ENCODE measurements around the gene SLC13A4.

The SLC13A4 gene

DNA sequence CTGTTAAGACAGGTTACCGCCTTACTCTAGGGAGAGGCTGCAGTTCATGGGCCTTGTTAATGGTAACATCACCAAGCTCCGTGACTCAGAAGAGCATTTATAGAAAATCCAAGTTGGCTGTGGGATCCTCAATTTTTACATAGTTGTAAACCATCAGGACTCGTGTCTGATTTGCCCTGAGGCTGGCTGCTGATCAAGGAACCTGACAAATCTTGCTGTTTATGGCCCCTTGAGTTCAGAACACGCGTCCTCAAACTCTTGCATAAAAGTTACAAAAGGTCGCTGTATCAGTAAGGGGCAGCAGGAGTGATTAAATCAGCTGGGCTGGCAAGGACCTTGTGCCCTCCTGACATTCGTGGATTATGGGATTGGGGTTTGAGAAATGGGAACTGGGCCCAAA, 4.6 kb downstream of the SLC13A4 start:
- FAIRE-seq (no peak), DNase-seq (ENCODE audit: extremely low spot score, insufficient read length, low read depth) (no peak)

DNA sequence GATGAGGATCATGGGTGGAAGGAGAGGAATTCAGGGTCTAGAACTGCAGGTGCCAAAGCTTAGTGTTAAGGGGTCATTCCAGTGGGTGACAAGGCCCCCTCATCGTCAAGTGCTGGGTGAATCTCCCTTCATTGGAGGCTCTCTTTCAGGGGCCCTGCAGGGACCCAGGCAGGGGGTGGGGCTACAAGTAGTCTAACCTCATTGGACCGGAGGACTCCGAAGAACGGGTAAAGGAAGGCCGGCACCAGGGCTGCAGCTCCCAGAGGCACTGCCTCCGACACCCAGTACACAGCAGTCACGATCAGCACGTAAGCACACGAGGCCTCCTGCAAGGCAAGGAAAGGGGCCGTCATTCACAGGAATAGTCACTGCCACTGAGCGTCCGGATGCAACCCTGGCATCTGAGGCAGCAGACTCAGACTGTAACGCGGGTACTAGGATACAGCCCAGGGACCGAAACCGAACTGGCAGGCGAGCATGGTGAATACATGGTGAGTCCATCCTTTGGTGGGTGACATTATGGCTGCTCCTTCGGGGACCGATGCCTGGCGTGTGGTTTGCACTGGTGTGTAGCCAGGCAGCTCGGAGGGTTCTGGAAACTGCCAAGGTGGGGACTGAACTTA, 6.7 kb downstream of the SLC13A4 start:
- no peak for FAIRE-seq
- DNase-seq (ENCODE audit: extremely low spot score, insufficient read length, low read depth) = no peak

DNA sequence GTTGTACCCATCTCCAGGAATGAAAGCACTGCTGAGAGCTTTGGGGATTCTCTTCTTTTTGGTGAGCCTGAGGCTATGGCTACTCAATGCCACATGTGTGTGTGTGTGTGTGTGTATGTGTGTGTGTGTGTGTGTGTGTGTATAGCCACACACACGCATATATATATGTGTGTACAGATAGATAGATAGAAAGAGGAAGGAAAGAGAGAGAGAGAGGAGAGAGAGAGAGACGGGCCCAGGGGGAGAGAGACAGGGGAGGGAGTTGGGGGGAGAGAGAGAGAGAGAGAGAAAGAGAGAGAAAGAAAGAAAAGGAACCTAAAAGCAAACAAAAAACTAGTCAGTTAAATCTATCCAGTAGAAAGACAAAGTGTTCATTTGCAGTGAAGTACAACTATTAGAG, 8.3 kb downstream of the SLC13A4 start:
- FAIRE-seq (no peak), DNase-seq (ENCODE audit: extremely low spot score, insufficient read length, low read depth) (no peak)

DNA sequence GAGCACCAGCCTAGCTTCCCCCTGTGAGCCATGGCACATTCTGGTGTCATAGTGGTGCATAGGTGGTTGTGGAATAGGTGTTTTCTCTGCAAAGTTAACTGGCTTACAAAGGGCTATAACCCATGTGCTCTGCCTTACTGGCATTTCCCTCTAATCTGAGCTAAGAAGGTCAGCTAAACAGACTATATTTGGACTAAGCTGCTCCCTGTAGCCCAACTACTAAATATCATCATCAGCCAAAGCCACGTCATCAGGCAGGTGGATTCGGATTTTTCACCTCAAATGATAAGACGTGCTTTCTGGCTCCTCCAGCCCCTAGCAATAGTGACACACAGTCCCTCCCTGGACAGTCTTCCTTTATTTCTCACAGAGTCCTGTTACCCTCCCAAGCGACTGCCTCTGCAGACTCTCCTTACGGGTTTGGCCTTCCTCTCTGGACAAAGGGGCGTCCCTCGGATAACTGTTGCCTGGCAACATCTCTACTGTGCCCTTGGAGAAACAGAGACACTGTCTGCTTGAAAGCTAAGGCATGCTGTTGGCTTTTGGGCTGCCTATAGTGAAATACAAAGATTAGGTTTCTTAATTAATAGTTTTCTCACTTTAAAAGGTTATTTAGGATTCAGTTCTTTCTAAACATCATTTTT, 9.1 kb downstream of the SLC13A4 start:
- FAIRE-seq = no peak
- DNase-seq (ENCODE audit: extremely low spot score, insufficient read length, low read depth) = no peak

DNA sequence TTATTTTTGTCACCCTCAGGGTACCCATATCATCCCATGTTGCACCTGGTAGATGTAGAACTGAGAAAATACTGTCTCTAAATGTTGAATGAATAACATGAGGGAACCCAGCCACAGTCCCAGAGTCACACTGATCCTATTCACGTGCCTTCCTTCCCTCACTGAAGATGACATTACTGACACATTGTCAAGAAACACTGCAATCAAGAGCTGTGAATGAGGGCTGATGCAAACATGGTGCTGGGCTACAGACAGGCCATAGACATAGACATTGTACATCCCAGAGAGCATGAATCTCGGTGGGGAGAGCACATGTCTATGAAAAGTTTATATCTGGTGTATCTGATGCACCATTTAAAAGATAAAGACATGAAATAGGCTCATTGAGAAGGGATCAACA, 9.8 kb downstream of the SLC13A4 start:
- FAIRE-seq (no peak), DNase-seq (ENCODE audit: extremely low spot score, insufficient read length, low read depth) (no peak)

DNA sequence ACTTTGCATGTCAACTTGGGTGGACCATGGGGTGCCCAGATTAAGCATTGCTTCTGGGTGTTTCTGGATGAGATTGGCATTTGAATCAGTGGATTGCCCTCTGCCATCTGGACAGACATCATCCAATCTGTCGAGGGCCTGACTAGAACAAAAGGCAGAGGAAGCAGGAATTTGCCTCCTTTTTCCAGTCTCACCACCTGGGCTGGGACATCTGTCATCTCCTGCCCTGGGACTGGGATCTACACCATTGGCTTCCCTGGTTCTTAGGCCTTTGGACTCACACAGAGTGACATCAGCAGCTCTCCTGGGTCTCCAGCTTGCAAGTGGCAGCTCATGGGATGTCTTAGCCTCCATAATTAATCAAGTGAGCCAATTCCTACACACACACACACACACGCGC, 10.3 kb downstream of the SLC13A4 start:
- DNase-seq (ENCODE audit: extremely low spot score, insufficient read length, low read depth) (no peak), FAIRE-seq (no peak)

DNA sequence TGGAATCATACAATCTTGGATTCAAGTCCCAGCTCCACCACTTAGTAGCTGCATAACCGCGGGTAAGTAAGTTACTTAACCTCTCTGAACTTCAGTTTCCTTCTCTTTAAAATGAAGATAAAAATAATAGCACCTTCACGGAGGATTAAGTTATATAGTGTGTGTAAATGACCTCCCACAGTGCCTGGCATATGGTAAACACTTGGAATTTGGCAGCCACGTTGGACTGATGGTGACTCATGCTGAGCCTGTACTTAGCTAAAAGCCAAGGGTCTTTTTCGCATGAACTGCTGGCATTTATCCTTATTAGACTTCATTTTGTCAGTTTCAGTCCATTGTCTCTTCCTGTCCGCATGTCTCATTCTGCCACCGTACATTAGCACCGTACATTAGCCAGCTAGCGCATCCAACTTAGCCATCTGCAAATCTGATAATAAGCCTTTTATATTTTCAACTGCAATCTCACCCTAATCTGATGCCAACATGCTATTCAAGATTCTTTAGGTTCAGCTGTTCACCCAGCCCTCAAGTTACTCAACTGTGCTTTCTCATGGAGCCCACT, 11.2 kb downstream of the SLC13A4 start:
- DNase-seq (ENCODE audit: extremely low spot score, insufficient read length, low read depth) = no peak

DNA sequence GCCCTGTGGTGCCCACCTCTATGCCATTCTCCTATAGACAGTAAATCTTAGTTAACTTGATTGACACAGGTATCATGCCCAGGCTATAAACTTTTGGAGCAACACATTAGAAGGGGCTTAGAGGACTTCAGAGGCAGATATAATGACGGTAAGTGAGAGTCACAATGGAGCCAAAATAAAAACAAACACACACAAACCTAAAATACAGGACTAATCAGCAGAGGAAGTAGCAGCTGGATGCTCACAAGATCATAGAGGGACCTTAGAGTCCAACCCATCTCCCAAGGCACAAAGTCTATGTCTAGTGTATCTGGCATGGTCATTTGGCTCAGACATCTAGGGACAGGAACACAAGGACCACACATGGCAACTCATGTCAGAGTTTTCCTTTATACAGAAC, 12.3 kb downstream of the SLC13A4 start:
- FAIRE-seq (no peak), DNase-seq (ENCODE audit: extremely low spot score, insufficient read length, low read depth) (no peak)

More for the DNA sequence above, 11.2 kb downstream of the SLC13A4 start:
- no peak for FAIRE-seq

DNA sequence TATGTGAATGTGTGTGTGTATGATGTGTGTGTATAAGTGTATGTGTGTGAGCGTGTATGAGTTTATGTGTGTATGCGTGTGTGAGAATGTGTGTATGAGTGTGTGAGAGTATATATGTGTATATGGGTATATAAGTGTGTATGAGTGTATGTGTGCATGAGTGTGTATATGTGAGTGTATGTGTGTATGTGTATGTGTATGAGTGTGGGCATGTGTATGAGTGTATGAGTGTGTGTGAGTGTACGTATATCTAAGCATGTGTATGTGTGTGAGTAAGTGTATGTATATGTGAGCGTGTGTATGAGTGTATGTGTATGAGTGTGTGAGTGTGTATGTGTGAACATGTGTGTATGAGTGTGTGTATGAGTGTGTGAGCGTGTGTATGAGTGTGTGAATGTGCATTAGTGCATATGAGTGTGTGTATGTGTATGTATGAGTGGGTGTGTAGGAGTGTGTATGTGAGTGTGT, 12.9 kb downstream of the SLC13A4 start:
- FAIRE-seq = no peak
- DNase-seq (ENCODE audit: extremely low spot score, insufficient read length, low read depth) = no peak

DNA sequence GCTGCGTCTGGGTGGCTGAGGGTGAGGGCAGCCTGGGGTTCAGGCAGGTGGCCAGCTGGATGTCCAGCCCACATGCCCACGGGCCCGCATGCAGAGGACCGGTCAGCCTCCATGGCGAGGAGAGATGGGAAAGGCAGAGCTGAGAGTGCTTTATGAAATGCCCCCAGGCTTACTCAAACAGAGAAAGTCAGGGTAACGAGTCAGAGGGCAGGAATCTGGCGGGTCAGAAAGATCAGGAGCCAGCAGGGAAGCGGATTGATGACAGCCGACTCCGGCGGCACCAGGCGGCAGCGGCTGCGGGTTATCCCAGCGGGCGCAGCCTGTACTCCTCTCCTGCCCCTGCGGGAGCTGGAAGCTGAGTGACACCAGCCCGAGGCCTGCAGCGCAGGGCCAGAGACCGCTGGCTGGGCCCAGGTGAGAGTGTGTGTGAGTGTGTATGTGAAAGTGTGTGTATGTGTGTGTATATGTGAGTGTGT, 13.4 kb downstream of the SLC13A4 start:
- DNase-seq (ENCODE audit: extremely low spot score, insufficient read length, low read depth) (no peak), FAIRE-seq (no peak)

DNA sequence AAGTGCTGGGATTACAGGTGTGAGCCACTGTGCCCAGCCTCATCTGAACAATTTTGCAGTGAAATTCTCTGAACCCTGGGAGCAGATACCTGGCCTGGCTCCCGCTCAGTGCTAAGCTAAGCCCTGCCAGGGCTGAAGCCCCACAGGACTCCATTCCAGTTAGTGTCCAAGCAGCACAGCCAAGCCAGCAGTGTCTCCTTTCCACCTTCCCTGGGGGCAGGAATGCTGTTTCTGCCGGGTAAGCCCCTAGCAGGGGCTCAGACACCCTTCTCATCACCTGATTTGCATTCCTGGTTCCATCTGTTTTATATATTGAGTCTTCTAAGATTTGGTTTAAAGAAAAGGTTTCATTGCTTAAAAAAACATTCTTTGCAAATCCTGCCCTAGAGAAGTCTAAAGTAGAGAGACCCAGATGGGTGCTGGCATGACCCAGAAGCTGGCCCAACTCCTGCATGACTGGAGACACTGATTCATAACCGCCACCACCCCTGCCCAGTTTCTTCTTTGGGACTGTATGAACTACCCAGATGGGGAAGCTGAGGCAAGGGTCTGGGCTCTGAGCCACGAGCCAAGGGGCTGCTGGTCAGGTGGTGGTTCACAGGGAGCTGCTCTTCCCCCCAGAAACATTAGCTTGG, 14.0 kb downstream of the SLC13A4 start:
- DNase-seq (ENCODE audit: extremely low spot score, insufficient read length, low read depth) = no peak

DNA sequence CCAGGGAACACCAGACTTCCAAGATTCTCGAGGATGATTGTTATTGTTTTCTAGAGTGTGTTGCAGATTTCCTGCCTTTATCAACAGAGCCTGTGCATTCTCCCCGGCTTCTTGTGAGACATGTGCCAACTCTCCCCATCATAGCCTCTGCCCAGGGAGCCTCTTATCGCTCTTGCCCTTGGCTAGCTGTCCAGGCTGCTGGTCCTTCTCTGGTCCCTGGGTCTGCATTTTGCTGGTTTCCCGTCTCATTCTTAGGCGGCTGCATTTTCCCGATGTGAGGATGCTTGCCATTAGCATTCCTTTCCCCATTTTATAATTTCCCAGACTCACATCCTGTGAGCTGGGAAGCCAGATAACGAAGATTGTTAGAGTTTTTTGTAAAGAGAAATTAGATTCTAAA, 15.2 kb downstream of the SLC13A4 start:
- FAIRE-seq (no peak), DNase-seq (ENCODE audit: extremely low spot score, insufficient read length, low read depth) (no peak)

More for the DNA sequence above, 14.0 kb downstream of the SLC13A4 start:
- FAIRE-seq = no peak

DNA sequence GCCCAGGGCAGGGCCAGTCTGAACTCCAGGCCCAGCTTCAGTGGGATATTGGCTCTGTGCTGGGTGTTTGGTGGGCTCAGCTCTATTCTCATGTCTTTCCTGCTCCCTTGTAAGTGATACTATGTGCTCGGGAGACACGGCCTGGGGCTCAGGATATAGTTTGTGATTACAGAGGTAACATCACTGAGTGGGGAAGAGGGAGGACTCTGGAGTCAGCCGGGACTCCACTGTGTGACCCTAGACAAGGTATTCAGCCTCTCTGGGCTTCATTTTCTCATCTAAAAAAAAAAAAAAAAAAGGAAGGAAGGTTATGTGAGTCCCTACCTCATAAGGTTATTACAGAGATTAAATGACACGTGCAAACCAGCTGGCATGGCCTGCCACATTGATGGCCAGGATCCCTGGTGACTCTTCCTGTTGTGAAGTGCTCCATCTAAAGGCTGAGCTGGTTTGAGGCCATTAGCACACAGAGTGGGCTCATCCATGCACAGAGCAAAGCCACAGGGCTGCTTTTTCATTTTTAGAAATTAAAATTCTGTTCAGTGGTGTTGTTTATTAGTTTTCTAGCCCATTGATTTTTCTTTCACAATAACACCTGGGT, 15.7 kb downstream of the SLC13A4 start:
- FAIRE-seq (no peak), DNase-seq (ENCODE audit: extremely low spot score, insufficient read length, low read depth) (no peak)

DNA sequence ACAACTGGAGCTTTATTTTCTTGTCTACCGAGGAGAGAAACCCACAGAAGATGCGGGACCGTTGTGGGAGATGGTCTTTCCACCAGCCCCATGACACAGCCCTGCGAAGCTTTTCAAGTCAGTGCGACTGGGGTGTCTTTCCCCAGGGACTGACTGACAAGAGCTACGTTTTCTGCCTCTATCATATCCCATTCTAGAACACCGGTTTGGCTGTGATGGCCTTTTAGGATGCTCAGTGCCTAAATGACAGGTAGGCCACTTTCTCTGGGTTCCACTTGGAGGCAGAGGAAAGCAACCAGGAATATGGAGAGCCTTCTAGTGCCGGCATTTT, 16.9 kb downstream of the SLC13A4 start:
- FAIRE-seq (no peak), DNase-seq (ENCODE audit: extremely low spot score, insufficient read length, low read depth) (no peak)

DNA sequence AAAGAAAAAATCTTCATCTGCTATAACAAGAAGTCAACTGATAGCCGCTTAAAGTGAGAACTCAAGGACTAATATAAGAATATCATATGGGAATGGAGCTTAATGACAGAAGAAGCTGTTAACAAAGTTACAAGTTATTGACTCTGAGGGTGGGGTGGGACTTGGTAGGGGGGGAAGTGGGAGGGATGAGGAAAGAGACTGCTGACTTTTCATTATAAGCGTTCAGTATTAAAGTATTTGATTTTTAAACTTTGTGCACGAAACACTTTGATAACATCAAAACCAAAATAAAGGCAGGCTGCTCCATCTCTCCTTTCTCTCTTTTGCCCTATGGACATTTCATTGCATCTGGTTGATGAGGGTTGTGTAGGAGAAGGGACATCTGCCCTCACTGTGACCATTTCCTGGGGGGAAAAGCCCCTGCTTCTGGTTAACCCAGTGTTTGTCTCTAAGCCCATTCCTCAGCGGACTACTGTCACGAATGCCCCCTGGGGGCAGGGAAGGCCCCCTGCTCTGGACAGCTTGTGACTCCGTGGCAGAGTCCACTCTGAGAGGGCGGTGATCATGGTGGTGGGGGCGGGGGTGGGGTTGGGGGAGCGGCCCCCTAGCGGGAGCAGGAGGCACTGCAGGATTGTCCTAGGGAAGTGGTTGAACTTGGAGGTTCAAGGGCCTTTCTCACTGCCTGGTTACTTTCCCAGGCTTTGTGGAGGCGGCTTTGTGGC, 17.4 kb downstream of the SLC13A4 start:
- DNase-seq (ENCODE audit: extremely low spot score, insufficient read length, low read depth) (peak; percentile 32), FAIRE-seq (no peak)

DNA sequence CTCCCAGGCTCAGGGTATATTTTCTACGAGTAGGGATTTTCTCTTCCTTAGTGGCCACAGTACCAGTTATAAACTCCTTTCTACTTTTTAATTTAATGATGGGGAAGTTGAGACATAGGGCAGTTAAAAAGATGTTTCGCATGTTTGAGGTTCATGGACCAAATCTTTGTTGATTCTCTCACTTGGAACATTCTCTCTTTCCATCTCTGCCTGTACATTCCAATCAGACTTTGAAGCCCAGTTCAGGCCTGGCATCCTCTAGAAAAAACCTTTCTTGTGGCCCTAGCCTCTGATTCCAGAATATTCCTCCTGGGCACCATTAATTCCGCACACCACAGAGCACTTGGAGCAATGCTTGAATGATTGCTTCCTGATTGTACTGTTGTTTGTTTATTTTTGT, 18.5 kb downstream of the SLC13A4 start:
- no peak for DNase-seq (ENCODE audit: extremely low spot score, insufficient read length, low read depth)
- no peak for FAIRE-seq

DNA sequence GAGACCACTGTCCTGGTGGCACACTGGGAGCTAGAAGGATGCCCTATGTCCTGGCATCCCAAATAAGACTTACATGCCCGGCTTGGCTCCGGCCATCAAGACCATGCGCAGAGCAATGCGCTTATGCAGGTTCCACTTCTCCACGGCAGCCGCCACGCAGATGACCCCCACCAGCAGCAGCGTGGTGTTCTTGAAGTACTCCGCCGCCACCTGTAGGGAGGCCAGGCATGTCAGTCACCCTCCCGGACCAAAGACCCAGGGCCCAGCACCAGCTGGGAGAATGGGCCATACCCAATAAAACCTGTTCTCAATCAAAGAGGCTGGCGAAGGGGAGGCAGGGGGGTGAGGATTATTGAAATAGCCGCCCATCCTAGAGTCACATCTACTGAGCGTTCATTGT, 19.9 kb downstream of the SLC13A4 start:
- FAIRE-seq = no peak
- DNase-seq (ENCODE audit: extremely low spot score, insufficient read length, low read depth) = no peak

DNA sequence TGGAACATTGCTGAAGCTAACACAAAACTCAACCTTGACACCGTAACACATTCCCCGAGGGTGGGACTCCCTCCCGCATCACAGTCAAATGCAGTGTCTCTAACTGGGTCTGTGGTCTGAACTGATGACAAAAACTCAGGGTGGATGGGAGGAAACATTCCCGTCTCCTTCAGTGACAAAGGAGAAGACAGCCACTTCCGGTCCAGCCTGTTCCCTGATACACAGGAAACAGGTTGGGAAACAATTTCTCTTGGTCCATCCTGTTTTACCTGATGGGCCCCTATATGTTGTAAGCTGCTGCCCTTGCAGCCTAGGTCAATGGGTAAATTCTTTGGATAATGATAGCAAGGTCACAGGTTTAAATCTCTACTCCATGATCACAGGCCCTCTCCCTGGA, 20.4 kb downstream of the SLC13A4 start:
- DNase-seq (ENCODE audit: extremely low spot score, insufficient read length, low read depth) = no peak
- FAIRE-seq = no peak

DNA sequence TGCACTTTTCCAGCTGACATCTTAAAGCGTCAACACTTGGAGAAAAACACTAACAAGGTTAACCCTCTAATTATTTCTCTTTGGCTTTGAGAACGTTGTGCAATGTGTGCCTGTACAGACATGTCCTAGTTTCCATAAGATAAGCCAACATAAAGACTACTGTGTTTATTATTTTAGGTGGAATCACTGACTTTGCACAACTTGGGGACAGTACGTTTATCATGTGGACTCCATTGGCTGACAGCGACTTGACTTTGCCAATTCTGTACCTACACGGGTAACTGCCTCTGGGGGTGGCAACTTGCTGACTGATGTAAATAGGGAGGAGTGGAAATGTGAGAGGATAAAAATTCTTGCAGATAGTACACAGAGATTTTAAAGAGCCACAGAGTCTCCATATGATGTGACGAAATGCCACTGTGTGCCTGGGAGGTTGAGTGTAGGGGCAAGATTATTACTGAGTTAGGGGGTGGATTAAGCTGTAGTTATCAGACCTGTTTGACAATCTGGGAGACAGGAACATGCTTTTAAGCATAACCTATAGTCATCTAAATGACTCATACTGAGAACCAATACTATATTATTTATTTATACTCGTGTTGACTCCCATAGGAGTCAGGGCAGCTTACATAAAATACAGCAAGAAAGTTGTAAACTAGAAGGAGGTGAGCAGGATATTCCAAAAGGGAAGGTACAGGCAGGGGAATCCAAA, 21.0 kb downstream of the SLC13A4 start:
- no peak for FAIRE-seq
- no peak for DNase-seq (ENCODE audit: extremely low spot score, insufficient read length, low read depth)

Data from GM18507 (cell line).